Ectodermal cell (in vitro differentiated cells): ENCODE measurements around the gene CLIC1.

Source experiments
- H3K27ac ChIP-seq: 2 replicates; pipeline ENCODE4 v1.7.0; 2013; ENCODE audit warnings: mild to moderate bottlenecking, low read depth, low read length; ENCODE audit not compliant: insufficient read depth, poor library complexity, severe bottlenecking
- H3K27me3 ChIP-seq: 2 replicates; pipeline ENCODE4 v1.7.0; 2013; ENCODE audit warnings: mild to moderate bottlenecking, low read length; ENCODE audit not compliant: insufficient read depth, control insufficient read depth, poor library complexity, severe bottlenecking
- H3K36me3 ChIP-seq: one replicate; pipeline ENCODE4 v1.7.0; 2013; ENCODE audit warnings: low read length; ENCODE audit not compliant: control insufficient read depth, insufficient read depth
- H3K4me1 ChIP-seq: one replicate; pipeline ENCODE4 v1.7.0; 2013; ENCODE audit warnings: low read length; ENCODE audit not compliant: control insufficient read depth, insufficient read depth
- H3K4me3 ChIP-seq: 2 replicates; pipeline ENCODE4 v1.7.0; 2013; ENCODE audit warnings: low read depth, low read length, control low read depth; ENCODE audit not compliant: insufficient read depth
- H3K9me3 ChIP-seq: 2 replicates; pipeline ENCODE4 v1.7.0; 2013; ENCODE audit warnings: mild to moderate bottlenecking, low read length, moderate library complexity; ENCODE audit not compliant: control insufficient read depth
- WGBS, 2 experiments: methylation state at CpG; one replicate each; pipeline ENCODE4 v1.1.7; 2013; ENCODE audit warnings: missing lambda C conversion rate in 2 of 2; 5-methylcytosine and 5-hydroxymethylcytosine counted together

Gene CLIC1

DNA sequence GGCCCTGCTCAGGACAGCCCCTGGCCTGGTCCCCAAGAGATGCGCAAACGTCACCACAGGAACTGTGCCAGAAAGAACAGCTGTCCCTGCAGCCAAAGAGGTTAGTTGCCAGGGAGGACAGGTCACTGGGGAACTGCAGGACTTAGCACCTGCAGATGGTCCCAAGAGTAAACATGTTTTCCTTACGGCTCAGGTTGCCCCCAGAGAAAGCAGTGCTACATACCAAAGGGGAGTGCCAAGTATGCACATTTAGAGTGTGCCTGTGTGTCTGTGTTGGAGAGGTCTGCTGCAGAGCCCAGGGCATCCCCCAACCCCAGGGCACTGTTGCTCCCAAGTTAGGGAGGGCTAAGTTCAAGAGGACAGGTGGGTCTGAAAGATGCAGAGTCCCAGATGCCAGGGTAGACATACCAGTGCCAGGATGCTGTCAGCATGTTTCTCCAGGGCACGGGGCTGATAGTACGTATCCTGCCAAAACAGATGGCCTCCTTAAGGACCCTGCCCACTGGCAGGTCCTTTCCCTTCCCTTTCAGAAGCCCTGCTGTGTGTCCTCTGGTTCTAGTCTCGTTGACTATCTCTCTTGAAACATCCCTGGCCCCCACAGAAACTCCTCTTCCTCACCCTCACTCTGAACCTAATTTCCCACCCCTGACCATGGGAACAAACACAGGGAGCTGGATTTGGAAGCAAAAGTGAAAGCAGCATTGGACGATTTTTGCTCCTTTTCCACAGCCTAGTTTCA lies 34.5 kb downstream of the CLIC1 start:
- 64 to 68% methylated on average over 7 of the region's 7 CpGs for WGBS, 2 experiments
- Histone ChIP-seq H3K9me3 (no peaks in the 10 kb centered on the region), H3K4me3 (peak overlapping the region; percentile 88), H3K27me3 (peaks cover 6% of the 10 kb centered on the region), H3K36me3 (no peaks in the 10 kb centered on the region), H3K4me1 (peaks cover 9% of the 10 kb centered on the region), H3K27ac (no peak overlapping the region)

- Histone ChIP-seq H3K27me3 (no peaks in the 10 kb centered on the region), H3K36me3 (no peaks in the 10 kb centered on the region), H3K4me1 (peaks cover 9% of the 10 kb centered on the region), H3K4me3 (no peak overlapping the region), H3K9me3 (no peaks in the 10 kb centered on the region), H3K27ac (no peak overlapping the region)
- 93 to 99% methylated on average over 4 to 5 of the region's 5 CpGs for WGBS, 2 experiments
Measured at GRCh38 chr6:31700740-31701401, 35.5 kb downstream of the CLIC1 start.

DNA sequence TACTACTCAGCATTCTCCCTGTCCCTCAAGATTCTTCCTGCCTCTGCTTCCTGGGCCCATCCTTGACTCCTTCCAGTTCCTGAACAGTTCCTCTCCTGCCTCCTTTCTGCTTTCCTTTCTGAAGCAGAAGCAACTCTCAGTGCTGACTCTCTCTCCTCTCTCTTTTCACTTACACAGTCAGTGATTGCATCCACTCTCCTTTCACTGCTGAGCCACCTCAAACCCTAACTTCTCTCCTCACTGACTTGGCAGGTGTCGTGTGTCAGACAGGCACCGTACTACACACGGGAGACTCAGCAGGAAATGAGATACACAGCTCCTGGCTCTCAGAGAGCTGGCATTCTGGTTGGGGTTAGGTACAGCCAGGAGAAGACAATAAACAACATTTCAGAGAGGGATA lies 38.8 kb downstream of the CLIC1 start:
- H3K36me3 ChIP-seq, result peaks cover 12% of the 10 kb centered on the region
- 87 to 93% methylated on average over 3 of the region's 3 CpGs for WGBS, 2 experiments
- H3K9me3 ChIP-seq, result no peaks in the 10 kb centered on the region
- no peaks in the 10 kb centered on the region for H3K27me3 ChIP-seq
- H3K27ac ChIP-seq, result no peak overlapping the region
- no peak overlapping the region for H3K4me3 ChIP-seq
- peaks cover 9% of the 10 kb centered on the region for H3K4me1 ChIP-seq

DNA sequence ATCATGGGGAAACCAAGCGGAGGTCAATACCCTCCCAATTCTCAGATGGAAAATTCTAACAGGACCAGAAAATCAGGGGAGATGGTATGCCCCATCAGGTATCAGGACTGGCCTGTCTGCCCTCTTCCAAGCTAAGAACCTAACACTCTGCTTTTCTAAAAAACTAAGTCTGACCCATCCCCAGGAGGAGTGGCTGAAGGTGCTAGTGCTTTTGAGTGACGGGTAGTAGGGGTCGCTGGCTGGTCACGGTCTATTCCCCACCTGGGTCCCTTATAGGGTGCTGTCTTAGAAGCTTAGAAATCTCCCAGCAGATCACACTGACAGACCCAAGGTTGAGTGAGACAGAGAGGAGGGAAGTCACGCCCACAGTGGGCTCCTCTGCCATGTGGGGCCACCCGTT lies 42.8 kb downstream of the CLIC1 start:
- Histone ChIP-seq H3K4me3 (no peak overlapping the region), H3K27ac (no peak overlapping the region), H3K4me1 (no peaks in the 10 kb centered on the region), H3K9me3 (no peaks in the 10 kb centered on the region), H3K36me3 (peaks cover 12% of the 10 kb centered on the region), H3K27me3 (no peaks in the 10 kb centered on the region)
- 93 to 95% methylated on average over 6 of the region's 6 CpGs for WGBS, 2 experiments

- Histone ChIP-seq H3K27ac (no peak overlapping the region), H3K9me3 (no peaks in the 10 kb centered on the region), H3K4me3 (no peak overlapping the region), H3K36me3 (peaks cover 14% of the 10 kb centered on the region), H3K27me3 (no peaks in the 10 kb centered on the region), H3K4me1 (no peaks in the 10 kb centered on the region)
- 94 to 96% methylated on average over 9 of the region's 9 CpGs for WGBS, 2 experiments
Measured at GRCh38 chr6:31692886-31693285, 43.4 kb downstream of the CLIC1 start.

- WGBS, 2 experiments, result 94 to 95% methylated on average over 4 of the region's 4 CpGs
- peaks cover 19% of the 10 kb centered on the region for H3K36me3 ChIP-seq
Measured at GRCh38 chr6:31692353-31692752, 44.0 kb downstream of the CLIC1 start.

GRCh38 chr6:31691564-31692108 lies 44.7 kb downstream of the CLIC1 start:
- Histone ChIP-seq H3K4me3 (no peak overlapping the region), H3K9me3 (no peaks in the 10 kb centered on the region), H3K4me1 (no peaks in the 10 kb centered on the region), H3K27me3 (no peaks in the 10 kb centered on the region), H3K27ac (no peak overlapping the region), H3K36me3 (peaks cover 25% of the 10 kb centered on the region)
- 94 to 95% methylated on average over 12 of the region's 12 CpGs for WGBS, 2 experiments

More at GRCh38 chr6:31692353-31692752, 44.0 kb downstream of the CLIC1 start:
- H3K4me1 ChIP-seq, result no peaks in the 10 kb centered on the region
- no peaks in the 10 kb centered on the region for H3K9me3 ChIP-seq
- H3K27me3 ChIP-seq, result no peaks in the 10 kb centered on the region
- H3K4me3 ChIP-seq, result no peak overlapping the region
- no peak overlapping the region for H3K27ac ChIP-seq

DNA sequence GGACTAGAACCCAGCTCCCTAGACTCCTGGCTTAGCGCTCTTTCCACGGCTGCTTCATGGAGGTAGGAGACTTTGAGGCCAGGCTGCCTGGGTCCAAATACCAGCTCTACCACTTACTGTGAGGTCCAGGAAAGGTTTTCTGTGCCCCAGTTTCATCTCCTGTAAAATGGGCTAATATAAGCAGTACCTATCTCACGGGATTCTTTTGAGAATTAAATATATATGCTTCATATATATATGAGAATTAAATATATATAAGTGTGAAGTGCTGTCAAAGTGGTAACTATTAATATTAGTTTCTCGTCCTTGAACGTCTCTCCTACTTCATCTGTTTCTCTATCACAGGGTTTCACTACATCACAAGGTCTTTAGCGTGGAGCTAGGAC lies 45.3 kb downstream of the CLIC1 start:
- no peak overlapping the region for H3K4me3 ChIP-seq
- H3K27ac ChIP-seq, result no peak overlapping the region
- 96 to 100% methylated on average over 4 to 5 of the region's 6 CpGs for WGBS, 2 experiments
- H3K36me3 ChIP-seq, result peaks cover 30% of the 10 kb centered on the region
- no peaks in the 10 kb centered on the region for H3K27me3 ChIP-seq
- no peaks in the 10 kb centered on the region for H3K9me3 ChIP-seq
- H3K4me1 ChIP-seq, result no peaks in the 10 kb centered on the region

DNA sequence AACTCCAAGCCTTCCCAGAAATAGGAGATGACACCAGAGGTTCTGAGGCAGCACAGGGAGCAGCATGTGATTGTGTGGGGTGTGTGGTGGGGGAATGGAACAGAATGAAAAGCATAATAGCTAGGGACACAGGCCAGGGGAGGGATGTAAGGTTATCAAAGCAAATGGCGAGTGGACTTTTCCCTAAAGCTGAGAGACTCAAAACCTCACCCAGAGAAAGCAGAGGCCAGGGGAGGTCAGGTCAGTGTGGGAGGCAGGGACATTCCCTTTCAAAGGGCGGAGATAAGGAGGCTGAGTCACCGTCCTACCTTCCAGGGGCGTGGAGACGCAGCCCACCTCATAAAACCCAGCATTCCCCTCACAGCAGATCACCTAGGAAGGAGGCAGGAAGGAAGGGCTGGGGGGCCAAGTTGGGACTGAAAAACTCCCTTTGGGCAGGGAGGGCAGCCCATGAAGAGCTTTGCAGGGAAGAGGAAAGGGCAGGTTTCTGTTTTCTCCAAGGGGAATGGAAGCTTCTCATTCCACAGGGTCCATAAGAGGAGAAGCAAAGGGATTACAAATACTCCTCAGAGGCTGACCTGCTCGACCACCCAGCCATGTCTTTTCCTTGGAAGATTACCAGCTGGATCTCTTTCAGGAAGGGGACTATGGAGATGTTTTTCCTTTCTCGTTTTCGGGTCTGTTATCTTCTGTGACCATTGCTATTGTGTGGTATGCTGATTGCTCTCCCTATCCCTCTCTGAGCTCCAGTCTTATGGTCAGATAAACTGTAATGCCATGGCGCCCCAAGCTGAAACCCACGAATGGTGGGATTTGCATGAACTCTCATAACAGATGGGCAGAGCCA lies 45.9 kb downstream of the CLIC1 start:
- 92 to 93% methylated on average over 8 to 10 of the region's 10 CpGs for WGBS, 2 experiments
- no peak overlapping the region for H3K27ac ChIP-seq
- H3K4me3 ChIP-seq, result no peak overlapping the region
- H3K36me3 ChIP-seq, result peaks cover 30% of the 10 kb centered on the region
- H3K27me3 ChIP-seq, result no peaks in the 10 kb centered on the region
- H3K4me1 ChIP-seq, result no peaks in the 10 kb centered on the region
- no peaks in the 10 kb centered on the region for H3K9me3 ChIP-seq
